Neural cell (in vitro differentiated cells): ENCODE results near the gene RBM42. TPM values are rescaled to one million over a fixed set of nuclear protein-coding genes. Genes with fewer than 3 reads are reported as not detected.
"Not testable (repeated sequence)": the region's sequence is repeated elsewhere in the genome, so short reads cannot be mapped to it uniquely, and the experiment has no call there.

ENCODE experiments used
- H2AFZ ChIP-seq: fragments of 200-600, 300-800 bp; sonication (generic), shearing (Covaris generic); 2 replicates; pipeline ENCODE4 v1.6.0; 2014; ENCODE audit warnings: low read depth, mild to moderate bottlenecking, antibody characterized with exemption, low read length, moderate library complexity
- H3F3A ChIP-seq: fragments of 200-600 bp; shearing (Covaris generic); 2 replicates; pipeline ENCODE4 v1.6.1; 2016; ENCODE audit warnings: mild to moderate bottlenecking, moderate library complexity, mixed read lengths, antibody characterized with exemption, low read length; ENCODE audit not compliant: insufficient read depth, poor library complexity, severe bottlenecking
- H3K27ac ChIP-seq: fragments of 200-600, 300-800 bp; sonication (generic), shearing (Covaris generic); 2 replicates; pipeline ENCODE4 v1.5.1; 2014; ENCODE audit warnings: mild to moderate bottlenecking, low read length, moderate library complexity
- H3K27me3 ChIP-seq: fragments of 300-800, 200-600 bp; sonication (generic), shearing (Covaris generic); 2 replicates; pipeline ENCODE4 v1.6.0; 2014; ENCODE audit warnings: mild to moderate bottlenecking, low read depth, low read length, moderate library complexity; ENCODE audit not compliant: insufficient read depth
- H3K36me3 ChIP-seq: fragments of 300-800, 200-600 bp; sonication (generic), shearing (Covaris generic); 2 replicates; pipeline ENCODE4 v1.5.1; 2014; ENCODE audit warnings: mild to moderate bottlenecking, antibody characterized with exemption, low read length, moderate library complexity; ENCODE audit not compliant: insufficient read depth
- H3K4me2 ChIP-seq: fragments of 300-800, 200-600 bp; sonication (generic), shearing (Covaris generic); 2 replicates; pipeline ENCODE4 v1.6.0; 2014; ENCODE audit warnings: mild to moderate bottlenecking, low read length
- H3K4me3 ChIP-seq: fragments of 300-800, 200-600 bp; sonication (generic), shearing (Covaris generic); 2 replicates; pipeline ENCODE4 v1.5.1; 2014; ENCODE audit warnings: mild to moderate bottlenecking, low read length, moderate library complexity
- H3K79me2 ChIP-seq: fragments of 200-600 bp; shearing (Covaris generic); replicated peaks from 2 replicates; pipeline ENCODE4 v1.6.0; 2014; ENCODE audit warnings: mild to moderate bottlenecking, low read length, moderate library complexity; ENCODE audit not compliant: insufficient read depth
- H3K9ac ChIP-seq: fragments of 300-800, 200-600 bp; sonication (generic), shearing (Covaris generic); 2 replicates; pipeline ENCODE4 v1.6.1; 2016; ENCODE audit warnings: mild to moderate bottlenecking, low read length, mixed read lengths
- H3K9me2 ChIP-seq: fragments of 200-600 bp; shearing (Covaris generic); 2 replicates; pipeline ENCODE4 v1.6.1; 2016; ENCODE audit warnings: mild to moderate bottlenecking, low read length, mixed read lengths; ENCODE audit not compliant: insufficient read depth
- H3K9me3 ChIP-seq: fragments of 200-600, 300-800 bp; sonication (generic), shearing (Covaris generic); 2 replicates; pipeline ENCODE4 v1.6.1; 2016; ENCODE audit warnings: mild to moderate bottlenecking, mixed run types, low read length, moderate library complexity, mixed read lengths
- H4K20me1 ChIP-seq: fragments of 200-600 bp; shearing (Covaris generic); 2 replicates; pipeline ENCODE4 v1.6.1; 2016; ENCODE audit warnings: mild to moderate bottlenecking, mixed run types; ENCODE audit not compliant: insufficient read depth
- EP300 ChIP-seq: fragments of 450-650 bp; conservative IDR thresholded peaks from 2 replicates; pipeline ENCODE4 v1.6.1; 2014; ENCODE audit warnings: antibody characterized with exemption, mild to moderate bottlenecking, moderate library complexity; ENCODE audit not compliant: poor library complexity, severe bottlenecking
- EZH2 ChIP-seq: fragments of 200-600, 300-800 bp; shearing (Covaris generic), sonication (generic); IDR thresholded peaks from 2 replicates; pipeline ENCODE4 v1.6.1; 2014; ENCODE audit warnings: antibody characterized with exemption, low read length, borderline replicate concordance, mild to moderate bottlenecking; ENCODE audit not compliant: insufficient read depth, poor library complexity, severe bottlenecking
- MXI1 ChIP-seq: fragments of 450-650 bp; conservative IDR thresholded peaks from 2 replicates; pipeline ENCODE4 v1.6.1; 2014; ENCODE audit warnings: antibody characterized with exemption, mild to moderate bottlenecking; ENCODE audit not compliant: poor library complexity, severe bottlenecking
- POLR2AphosphoS5 ChIP-seq: IDR thresholded peaks from 2 replicates; pipeline ENCODE4 v1.6.1; 2012
- RAD21 ChIP-seq: fragments of 450-650 bp; conservative IDR thresholded peaks from 2 replicates; pipeline ENCODE4 v1.6.1; 2014; ENCODE audit warnings: antibody characterized with exemption, mild to moderate bottlenecking, moderate library complexity
- REST ChIP-seq: IDR thresholded peaks from 2 replicates; pipeline ENCODE4 v1.6.1; 2012; ENCODE audit warnings: borderline replicate concordance
- SMC3 ChIP-seq: fragments of 450-650 bp; conservative IDR thresholded peaks from 2 replicates; pipeline ENCODE4 v1.6.1; 2014; ENCODE audit warnings: antibody characterized with exemption, mild to moderate bottlenecking, moderate library complexity; ENCODE audit not compliant: poor library complexity
- TAF1 ChIP-seq: IDR thresholded peaks from 2 replicates; pipeline ENCODE4 v1.6.1; 2012; ENCODE audit warnings: low read depth
- polyA plus RNA-seq: library from polyadenylated mRNA; depleted of rRNA; stranded (reverse); fragments of >200 nt; gene quantifications from 2 replicates; pipeline ENCODE4 v1.2.3, GENCODE V29; 2014
- TF ChIP-seq, protein P1 (sequence below): fragments of 450-650 bp; IDR thresholded peaks from 2 replicates; pipeline ENCODE4 v1.5.1; 2014; ENCODE audit warnings: antibody characterized with exemption, mild to moderate bottlenecking, moderate library complexity; ENCODE audit not compliant: poor library complexity, severe bottlenecking

RBM42 gene
- polyA plus RNA-seq, 1 donor from 2014 or later, result 58.5 TPM

- Histone ChIP-seq H3K4me3 (peak within 1 kb of the TSS; percentile 89), H3K9ac (peak within 1 kb of the TSS; percentile 84), H3K9me3 (no peaks in the 10 kb centered on the region), H3K36me3 (no peaks in the 10 kb centered on the region), H3K27me3 (peaks cover 22% of the 10 kb centered on the region), H3K4me2 (peak within 1 kb of the TSS; percentile 80), H3K27ac (peak within 1 kb of the TSS; percentile 51), H3K79me2 (peaks cover 12% of the 10 kb centered on the region), H3K9me2 (no peaks in the 10 kb centered on the region), H2AFZ (peak within 1 kb of the TSS; percentile 73), H4K20me1 (no peaks in the 10 kb centered on the region), H3F3A (no peaks in the 10 kb centered on the region)
- TF ChIP-seq POLR2AphosphoS5 (peak; percentile 92), EZH2 (no peak), REST (peak; percentile 94), RAD21 (no peak), TAF1 (peak; percentile 91), EP300 (no peak), MXI1 (peak; percentile 74), SMC3 (no peak)
- TF ChIP-seq, protein P1, sequence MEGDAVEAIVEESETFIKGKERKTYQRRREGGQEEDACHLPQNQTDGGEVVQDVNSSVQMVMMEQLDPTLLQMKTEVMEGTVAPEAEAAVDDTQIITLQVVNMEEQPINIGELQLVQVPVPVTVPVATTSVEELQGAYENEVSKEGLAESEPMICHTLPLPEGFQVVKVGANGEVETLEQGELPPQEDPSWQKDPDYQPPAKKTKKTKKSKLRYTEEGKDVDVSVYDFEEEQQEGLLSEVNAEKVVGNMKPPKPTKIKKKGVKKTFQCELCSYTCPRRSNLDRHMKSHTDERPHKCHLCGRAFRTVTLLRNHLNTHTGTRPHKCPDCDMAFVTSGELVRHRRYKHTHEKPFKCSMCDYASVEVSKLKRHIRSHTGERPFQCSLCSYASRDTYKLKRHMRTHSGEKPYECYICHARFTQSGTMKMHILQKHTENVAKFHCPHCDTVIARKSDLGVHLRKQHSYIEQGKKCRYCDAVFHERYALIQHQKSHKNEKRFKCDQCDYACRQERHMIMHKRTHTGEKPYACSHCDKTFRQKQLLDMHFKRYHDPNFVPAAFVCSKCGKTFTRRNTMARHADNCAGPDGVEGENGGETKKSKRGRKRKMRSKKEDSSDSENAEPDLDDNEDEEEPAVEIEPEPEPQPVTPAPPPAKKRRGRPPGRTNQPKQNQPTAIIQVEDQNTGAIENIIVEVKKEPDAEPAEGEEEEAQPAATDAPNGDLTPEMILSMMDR, result peak; percentile 10
Observed at GRCh38 chr19:35648017-35648961, 19.5 kb downstream of the RBM42 start, which contains the start of gene COX6B1. Gene COX6B1 (plus strand): TSS chr19:35648323. CDS start chr19:35651244, 2,921 bp downstream.

DNA sequence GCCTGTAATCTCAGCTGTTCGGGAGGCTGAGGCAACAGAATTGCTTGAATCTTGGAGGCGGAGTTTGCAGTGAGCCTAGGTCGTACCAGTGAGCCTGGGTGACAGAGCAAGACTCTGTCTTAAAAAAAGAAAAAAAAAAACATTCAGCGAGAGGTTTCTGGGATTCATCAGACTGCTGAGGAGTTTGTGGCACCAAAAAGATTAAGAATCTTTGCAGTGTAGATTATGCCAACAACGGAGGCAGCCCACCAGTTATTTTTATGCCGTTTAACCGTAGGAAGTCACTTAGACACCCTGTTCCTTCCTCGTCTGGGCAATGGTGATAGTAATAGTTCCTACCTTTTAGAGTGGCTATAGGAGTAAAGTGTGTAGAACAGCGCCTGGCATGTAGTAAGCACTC is 21.7 kb downstream of the RBM42 start:
- no peaks in the 10 kb centered on the region for H3K27me3 ChIP-seq
- no peak overlapping the region for H3K9ac ChIP-seq
- no peak overlapping the region for H2AFZ ChIP-seq
- no peak for TF ChIP-seq TAF1
- TF ChIP-seq POLR2AphosphoS5, result no peak
- no peak for TF ChIP-seq MXI1
- no peak for TF ChIP-seq SMC3
- TF ChIP-seq EZH2, result no peak
- no peak for TF ChIP-seq RAD21
- no peak for TF ChIP-seq EP300
- no peak for TF ChIP-seq REST
- no peak overlapping the region for H3K4me3 ChIP-seq
- H3K27ac ChIP-seq, result no peak overlapping the region
- H3K79me2 ChIP-seq, result peaks cover 12% of the 10 kb centered on the region
- no peaks in the 10 kb centered on the region for H4K20me1 ChIP-seq
- H3K9me3 ChIP-seq, result no peaks in the 10 kb centered on the region
- no peaks in the 10 kb centered on the region for H3K36me3 ChIP-seq
- no peak overlapping the region for H3K4me2 ChIP-seq
- no peaks in the 10 kb centered on the region for H3F3A ChIP-seq
- no peaks in the 10 kb centered on the region for H3K9me2 ChIP-seq

DNA sequence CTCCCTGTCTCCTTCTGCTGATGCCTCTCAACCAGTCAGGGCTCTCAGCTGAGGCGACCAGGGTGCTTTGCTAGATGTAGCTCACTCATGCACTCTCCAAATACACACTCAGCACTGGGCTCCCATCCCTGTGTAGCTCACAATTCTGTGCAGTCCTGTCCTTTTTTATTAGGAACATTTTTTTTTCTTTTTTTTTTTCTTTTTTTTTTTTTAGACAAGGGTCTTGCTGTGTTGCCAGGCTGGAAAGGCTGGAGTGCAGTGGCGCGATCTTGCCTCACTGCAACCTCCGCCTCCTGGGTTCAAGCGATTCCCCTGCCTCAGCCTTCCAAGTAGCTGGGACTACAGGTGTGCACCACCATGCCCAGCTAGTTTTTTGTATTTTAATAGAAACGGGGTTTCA is 26.0 kb downstream of the RBM42 start:
- H3K9me3 ChIP-seq, H3K27me3 ChIP-seq, H3K36me3 ChIP-seq, H3K9me2 ChIP-seq, H3K79me2 ChIP-seq, H4K20me1 ChIP-seq, H3K4me2 ChIP-seq, H3K9ac ChIP-seq, H2AFZ ChIP-seq, H3K4me3 ChIP-seq, H3F3A ChIP-seq, H3K27ac ChIP-seq: not testable (repeated sequence)
